CD14-positive monocyte (primary cell): ENCODE measurements around the gene FRS3. TPM values are rescaled to one million over a fixed set of nuclear protein-coding genes. Genes with fewer than 3 reads are reported as not detected.

Experiments
- DNase-seq, 3 donors: peaks; one replicate each; pipeline ENCODE4 v3.0.0-alpha.2; 2011 to 2022
- H2AFZ ChIP-seq: 2 replicates; pipeline ENCODE4 v1.6.0; 2012; ENCODE audit warnings: mild to moderate bottlenecking, low read depth, low read length, inconsistent platforms; ENCODE audit not compliant: insufficient read depth, poor library complexity, severe bottlenecking
- H3K27ac ChIP-seq, 2 donors: 1 replicate in 1 of 2; 2 replicates in 1 of 2; pipeline ENCODE4 v1.5.1; 2012 to 2013; ENCODE audit warnings: low read length in 2 of 2, control low read depth in 1 of 2, inconsistent platforms in 1 of 2, low read depth in 1 of 2, mild to moderate bottlenecking in 1 of 2
- H3K27me3 ChIP-seq, 2 donors: one replicate each; pipeline versions ENCODE4 v1.6.0 to v1.6.1; 2011 to 2013; ENCODE audit warnings: low read length in 2 of 2; ENCODE audit not compliant: control insufficient read depth in 2 of 2, insufficient read depth in 2 of 2
- H3K36me3 ChIP-seq, 2 donors: replicated peaks in 1 of 2; 1 replicate in 1 of 2; 2 replicates in 1 of 2; pipeline versions ENCODE4 v1.5.1 to v1.6.1; 2012 to 2013; ENCODE audit warnings: low read length in 2 of 2, control low read depth in 1 of 2, inconsistent platforms in 1 of 2, mild to moderate bottlenecking in 1 of 2; ENCODE audit not compliant: insufficient read depth in 2 of 2, control insufficient read depth in 1 of 2
- H3K4me1 ChIP-seq, 2 donors: 1 replicate in 1 of 2; 2 replicates in 1 of 2; pipeline versions ENCODE4 v1.5.1 to v1.6.1; 2012 to 2013; ENCODE audit warnings: low read length in 2 of 2, control low read depth in 1 of 2, inconsistent platforms in 1 of 2, mild to moderate bottlenecking in 1 of 2, moderate library complexity in 1 of 2; ENCODE audit not compliant: insufficient read depth in 2 of 2, control insufficient read depth in 1 of 2
- H3K4me2 ChIP-seq: replicated peaks from 2 replicates; pipeline ENCODE3; 2012; ENCODE audit warnings: low read length, moderate library complexity, mild to moderate bottlenecking; ENCODE audit not compliant: poor library complexity, severe bottlenecking; ENCODE audit errors: extremely low read depth
- H3K4me3 ChIP-seq, 3 experiments: fragments of 200-600 bp in 1 of 3; sonication (generic) in 1 of 3; replicated peaks in 1 of 3; 1 replicate in 2 of 3; 2 replicates in 1 of 3; pipeline ENCODE4 v1.5.1; 2011 to 2013; ENCODE audit warnings: low read length in 3 of 3, mild to moderate bottlenecking in 3 of 3, control low read depth in 2 of 3, low read depth in 2 of 3, inconsistent platforms in 1 of 3, moderate library complexity in 1 of 3
- H3K79me2 ChIP-seq: 2 replicates; pipeline ENCODE4 v1.6.0; 2012; ENCODE audit warnings: mild to moderate bottlenecking, control low read depth, inconsistent platforms, low read length, moderate library complexity; ENCODE audit not compliant: insufficient read depth
- H3K9ac ChIP-seq: 2 replicates; pipeline ENCODE4 v1.6.0; 2017; ENCODE audit warnings: low read length, mild to moderate bottlenecking; ENCODE audit not compliant: insufficient read depth, poor library complexity, severe bottlenecking
- H3K9me3 ChIP-seq, 2 donors: replicated peaks in 1 of 2; 1 replicate in 1 of 2; 2 replicates in 1 of 2; pipeline versions ENCODE4 v1.5.1 to v1.6.1; 2012 to 2013; ENCODE audit warnings: low read length in 2 of 2, control low read depth in 1 of 2; ENCODE audit not compliant: control insufficient read depth in 1 of 2, insufficient read depth in 1 of 2
- H4K20me1 ChIP-seq: 2 replicates; pipeline ENCODE4 v1.6.0; 2012; ENCODE audit warnings: mild to moderate bottlenecking, low read length, control low read depth, moderate library complexity; ENCODE audit not compliant: insufficient read depth
- H3K27ac Mint-ChIP-seq, 7 donors: one replicate each; pipeline ENCODE4 v1.8.0; 2020; ENCODE audit warnings: mild to moderate bottlenecking in 7 of 7, mixed read lengths in 7 of 7, moderate library complexity in 6 of 7, inconsistent platforms in 2 of 7
- H3K27me3 Mint-ChIP-seq, 3 donors: one replicate each; pipeline ENCODE4 v1.8.0; 2021 to 2022; ENCODE audit warnings: low read depth in 3 of 3, mild to moderate bottlenecking in 3 of 3, mixed read lengths in 3 of 3, moderate library complexity in 3 of 3, inconsistent platforms in 1 of 3
- H3K36me3 Mint-ChIP-seq, 2 donors: one replicate each; pipeline ENCODE4 v1.8.0; 2020; ENCODE audit warnings: mixed read lengths in 2 of 2, inconsistent platforms in 1 of 2, mild to moderate bottlenecking in 1 of 2
- H3K4me1 Mint-ChIP-seq: one replicate; pipeline ENCODE4 v1.8.0; 2020; ENCODE audit warnings: mild to moderate bottlenecking, mixed read lengths
- H3K4me3 Mint-ChIP-seq, 2 donors: one replicate each; pipeline ENCODE4 v1.8.0; 2020; ENCODE audit warnings: mild to moderate bottlenecking in 2 of 2, mixed read lengths in 2 of 2, moderate library complexity in 1 of 2
- H3K9me3 Mint-ChIP-seq, 7 donors: one replicate each; pipeline ENCODE4 v1.8.0; 2020 to 2022; ENCODE audit warnings: mixed read lengths in 7 of 7, mild to moderate bottlenecking in 6 of 7, moderate library complexity in 6 of 7, inconsistent platforms in 2 of 7
- CTCF ChIP-seq: fragments of 200-600 bp; IDR thresholded peaks from one replicate; pipeline ENCODE4 v1.8.0; 2022; ENCODE audit warnings: antibody characterized with exemption, mild to moderate bottlenecking
- WGBS: methylation state at CpG from one replicate; pipeline ENCODE4 v1.1.5; 2013; ENCODE audit warnings: missing lambda C conversion rate; ENCODE audit not compliant: insufficient coverage; 5-methylcytosine and 5-hydroxymethylcytosine counted together
- intact Hi-C, 2 donors: fragments of 100-400 bp; cut with micrococcal nuclease; formaldehyde crosslinking; loops; one replicate each; pipeline versions ENCODE4 v1.15.0 to v1.15.1; 2023
- polyA plus RNA-seq, 3 donors: library from polyadenylated mRNA; depleted of rRNA in 1 of 3; unstranded in 2 of 3; stranded (reverse) in 1 of 3; fragments of 300-500 nt in 2 of 3; fragments of >200 nt in 1 of 3; fragmentation: Illumina TruSeq in 2 of 3; gene quantifications; 1 replicate in 2 of 3; 2 replicates in 1 of 3; pipeline ENCODE4 v1.2.3, GENCODE V29; 2012 to 2021

FRS3 gene
- polyA plus RNA-seq, 3 donors = 1.3 to 7.0 (median 2.6) TPM

- peaks cover 47% of the 10 kb centered on the region for H3K4me1 Mint-ChIP-seq
- H3K9me3 Mint-ChIP-seq = no peaks in the 10 kb centered on the region
- Histone ChIP-seq H3K9ac (no peak overlapping the region), H2AFZ (no peak overlapping the region), H3K4me2 (peak overlapping the region; percentile 95), H4K20me1 (peaks cover 18% of the 10 kb centered on the region), H3K36me3 (peaks cover 7 to 8% of the 10 kb centered on the region in 2 donors), H3K79me2 (peaks cover 20% of the 10 kb centered on the region), H3K27ac (peak overlapping the region; percentile 26 to 58), H3K4me1 (peaks cover 41 to 78% of the 10 kb centered on the region in 2 donors), H3K4me3 (peak overlapping the region in 1 of 3 experiments; percentile 99), H3K9me3 (no peaks in the 10 kb centered on the region), H3K27me3 (peaks cover 0 to 3% of the 10 kb centered on the region in 2 donors)
- intact Hi-C loops = loop anchor here (5.0 to 10.0 kb wide), 7 partner anchors 47 to 430 kb away; partner anchors contain the start of genes USP49 (in 2 of the 2), BYSL (in 1 of the 2), MED20 (in 1 of the 2) and MRPS10 (in 1 of the 2)
- H3K27ac Mint-ChIP-seq = peak overlapping the region; percentile 76 to 88 (median 82)
- H3K4me3 Mint-ChIP-seq = peak overlapping the region; percentile 36 to 42
- 100% methylated on average over 1 of the region's 5 CpGs for WGBS
- DNase-seq = peak; percentile 63 to 84 (median 82)
- peaks cover 8 to 9% of the 10 kb centered on the region in 2 donors for H3K36me3 Mint-ChIP-seq
- peaks cover 3 to 13% (median 8%) of the 10 kb centered on the region in 3 donors for H3K27me3 Mint-ChIP-seq
- no peak for TF ChIP-seq CTCF
Observed at GRCh38 chr6:41784581-41785171, 5.0 kb upstream of the FRS3 start.

GRCh38 chr6:41783106-41783780 is 3.5 kb upstream of the FRS3 start:
- DNase-seq = no peak
- Histone ChIP-seq H3K9ac (no peak overlapping the region), H2AFZ (no peak overlapping the region), H3K4me1 (peaks cover 53 to 77% of the 10 kb centered on the region in 2 donors), H3K4me2 (no peak overlapping the region), H3K79me2 (peaks cover 18% of the 10 kb centered on the region), H4K20me1 (peaks cover 13% of the 10 kb centered on the region), H3K36me3 (no peaks in the 10 kb centered on the region), H3K27ac (no peak overlapping the region), H3K9me3 (no peaks in the 10 kb centered on the region), H3K4me3 (no peak overlapping the region), H3K27me3 (peaks cover 0 to 3% of the 10 kb centered on the region in 2 donors)
- WGBS = 95% methylated on average over 3 of the region's 6 CpGs
- intact Hi-C loops = loop anchor here (5.0 to 10.0 kb wide), 4 partner anchors 46 to 432 kb away; partner anchors contain the start of genes MRPS10 (in 1 of the 2), TFEB (in 1 of the 2) and USP49 (in 1 of the 2)
- no peak for TF ChIP-seq CTCF
- H3K4me3 Mint-ChIP-seq = no peak overlapping the region
- no peaks in the 10 kb centered on the region for H3K36me3 Mint-ChIP-seq
- peaks cover 51% of the 10 kb centered on the region for H3K4me1 Mint-ChIP-seq
- no peaks in the 10 kb centered on the region for H3K9me3 Mint-ChIP-seq
- peak overlapping the region in 1 of 7 donors; percentile 10 for H3K27ac Mint-ChIP-seq
- H3K27me3 Mint-ChIP-seq = peaks cover 3 to 13% (median 8%) of the 10 kb centered on the region in 3 donors
